HG03095 (cell line): Measurements from ENCODE around the gene UFSP1.
A peak's percentile ranks its signal among the peaks of the same experiment; 100 is the strongest.
"Not testable (repeated sequence)": the region's sequence is repeated elsewhere in the genome, so short reads cannot be mapped to it uniquely, and the experiment has no call there.

Experiments
- ATAC-seq: cut with Tn5 transposase; IDR thresholded peaks from one replicate; pipeline ENCODE4 v1.9.1; 2021; ENCODE audit warnings: moderate library complexity; ENCODE audit not compliant: unreplicated experiment

UFSP1 gene

DNA sequence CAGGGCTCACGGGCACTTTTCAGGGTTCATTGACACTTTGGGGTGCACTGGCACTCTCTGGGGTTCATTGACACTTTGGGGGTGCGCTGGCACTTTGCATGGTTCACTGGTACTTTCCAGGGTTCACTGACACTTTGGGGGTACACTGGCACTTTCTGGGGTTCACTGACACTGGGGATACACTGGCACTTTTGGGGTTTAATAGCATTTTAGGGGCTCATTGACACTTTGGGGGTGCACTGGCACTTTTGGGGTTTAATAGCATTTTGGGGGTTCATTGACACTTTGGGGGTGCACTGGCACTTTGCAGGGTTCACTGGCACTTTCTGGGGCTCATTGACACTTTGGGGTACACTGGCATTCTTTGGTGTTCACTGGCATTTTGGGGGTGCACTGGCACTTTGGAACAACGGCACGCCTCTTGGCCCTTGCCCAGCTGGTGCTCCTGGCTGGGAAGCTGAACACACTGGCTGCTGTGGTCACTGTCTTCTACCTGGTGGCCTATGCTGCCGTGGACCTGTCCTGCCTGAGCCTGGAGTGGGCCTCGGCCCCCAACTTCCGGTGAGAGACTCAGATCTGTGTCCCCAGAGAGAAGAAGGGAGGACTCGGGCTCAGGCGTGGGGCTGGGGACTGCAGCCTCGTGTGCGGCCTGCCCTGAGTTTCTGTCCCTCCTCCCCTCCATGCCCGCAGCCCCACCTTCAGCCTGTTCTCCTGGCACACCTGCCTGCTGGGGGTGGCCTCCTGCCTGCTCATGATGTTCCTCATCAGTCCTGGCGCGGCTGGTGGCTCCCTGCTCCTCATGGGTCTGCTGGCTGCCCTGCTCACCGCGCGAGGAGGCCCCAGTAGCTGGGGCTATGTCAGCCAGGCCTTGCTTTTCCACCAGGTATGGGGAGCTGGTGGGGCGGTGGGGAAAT is 28.6 kb downstream of the UFSP1 start:
- no peak for ATAC-seq

DNA sequence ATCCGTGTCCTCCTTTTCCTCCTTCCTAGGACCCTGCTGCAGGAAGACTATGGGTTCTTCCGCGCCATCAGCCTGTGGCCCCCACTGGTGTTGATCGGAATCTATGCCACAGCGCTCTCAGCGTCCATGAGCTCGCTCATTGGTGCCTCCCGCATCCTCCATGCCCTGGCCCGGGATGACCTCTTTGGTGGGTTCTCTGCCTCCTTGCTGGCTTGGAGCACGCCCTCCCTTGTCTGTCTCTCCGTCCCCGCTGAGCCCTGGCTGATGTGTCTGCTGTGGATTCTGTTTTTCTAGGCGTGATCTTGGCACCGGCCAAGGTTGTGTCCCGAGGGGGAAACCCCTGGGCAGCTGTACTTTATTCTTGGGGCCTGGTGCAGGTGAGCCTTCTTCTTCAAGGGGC is 29.7 kb downstream of the UFSP1 start:
- ATAC-seq = no peak

DNA sequence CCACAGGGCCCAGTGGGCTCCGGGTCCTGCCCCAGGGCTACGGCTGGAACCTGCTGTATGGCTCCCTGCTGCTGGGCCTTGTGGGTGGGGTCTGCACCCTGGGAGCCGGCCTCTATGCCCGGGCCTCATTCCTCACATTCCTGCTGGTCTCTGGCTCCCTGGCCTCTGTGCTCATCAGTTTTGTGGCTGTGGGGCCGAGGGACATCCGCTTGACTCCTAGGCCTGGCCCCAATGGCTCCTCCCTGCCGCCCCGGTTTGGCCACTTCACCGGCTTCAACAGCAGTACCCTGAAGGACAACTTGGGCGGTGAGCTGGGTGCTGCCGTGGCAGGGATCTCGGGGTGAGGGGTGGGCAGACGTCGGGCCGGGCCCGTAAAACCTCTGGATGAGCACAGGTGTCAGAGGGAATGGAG is 32.6 kb downstream of the UFSP1 start:
- ATAC-seq = no peak

DNA sequence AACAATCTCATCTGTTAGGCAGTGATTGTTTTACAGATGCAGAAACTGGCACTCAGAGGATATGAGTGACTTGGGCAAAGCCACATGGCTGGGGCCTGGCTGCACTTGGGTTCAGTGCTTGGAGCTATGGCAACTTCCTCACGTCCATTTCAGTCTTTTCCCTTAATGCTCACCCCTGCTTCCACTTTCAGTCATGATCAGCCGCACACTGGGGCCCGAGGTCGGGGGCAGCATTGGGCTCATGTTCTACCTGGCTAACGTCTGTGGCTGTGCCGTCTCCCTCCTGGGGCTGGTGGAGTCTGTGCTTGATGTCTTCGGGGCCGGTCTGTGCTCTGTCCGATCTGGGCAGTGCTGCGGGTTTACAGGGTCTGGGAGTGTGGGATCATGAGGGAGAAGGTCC is 34.0 kb downstream of the UFSP1 start:
- ATAC-seq = no peak

DNA sequence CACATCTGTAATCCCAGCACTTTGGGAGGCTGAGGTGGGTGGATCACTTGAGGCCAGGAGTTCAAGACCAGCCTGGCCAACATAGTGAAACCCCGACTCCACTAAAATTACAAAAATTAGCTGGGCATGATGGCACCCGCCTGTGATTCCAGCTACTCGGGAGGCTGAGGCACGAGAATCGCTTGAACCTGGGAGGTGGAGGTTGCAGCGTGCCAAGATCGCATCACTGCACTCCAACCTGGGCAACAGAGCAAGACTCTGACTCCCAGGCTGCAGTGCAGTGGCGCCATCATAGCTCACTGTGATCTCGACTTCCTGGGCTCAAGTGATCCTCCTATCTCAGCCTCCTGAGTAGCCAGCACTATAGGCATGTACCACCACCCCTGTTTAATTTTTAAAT is 34.6 kb downstream of the UFSP1 start:
- not testable (repeated sequence) for ATAC-seq

DNA sequence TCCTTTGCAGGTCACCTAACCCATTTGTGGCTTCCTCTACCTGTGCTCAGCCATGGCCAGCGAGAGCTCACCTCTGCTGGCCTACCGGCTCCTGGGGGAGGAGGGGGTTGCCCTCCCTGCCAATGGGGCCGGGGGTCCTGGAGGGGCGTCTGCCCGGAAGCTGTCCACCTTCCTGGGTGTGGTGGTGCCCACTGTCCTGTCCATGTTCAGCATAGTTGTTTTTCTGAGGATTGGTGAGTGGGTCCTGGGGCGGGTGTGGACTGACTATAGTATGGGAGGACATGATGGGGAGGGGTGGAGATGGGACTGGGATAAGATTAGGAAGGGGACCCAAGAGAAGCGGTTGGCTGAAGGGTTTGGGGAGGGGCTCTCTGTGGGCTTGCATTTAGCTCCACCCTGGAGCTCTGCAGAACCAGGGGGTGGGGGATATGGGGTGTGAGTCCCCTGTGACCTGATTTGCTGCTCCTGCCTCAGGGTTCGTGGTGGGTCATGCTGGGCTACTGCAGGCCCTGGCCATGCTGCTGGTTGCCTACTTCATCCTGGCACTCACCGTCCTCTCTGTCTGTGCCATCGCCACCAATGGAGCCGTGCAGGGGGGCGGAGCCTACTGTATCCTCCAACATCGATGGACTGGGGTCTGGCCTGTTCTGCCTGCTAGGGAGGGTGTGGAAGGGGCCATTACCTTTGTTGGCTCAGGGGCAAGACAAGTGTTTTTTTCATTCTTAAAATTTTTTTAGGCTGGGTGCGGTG is 35.2 kb downstream of the UFSP1 start:
- no peak for ATAC-seq

DNA sequence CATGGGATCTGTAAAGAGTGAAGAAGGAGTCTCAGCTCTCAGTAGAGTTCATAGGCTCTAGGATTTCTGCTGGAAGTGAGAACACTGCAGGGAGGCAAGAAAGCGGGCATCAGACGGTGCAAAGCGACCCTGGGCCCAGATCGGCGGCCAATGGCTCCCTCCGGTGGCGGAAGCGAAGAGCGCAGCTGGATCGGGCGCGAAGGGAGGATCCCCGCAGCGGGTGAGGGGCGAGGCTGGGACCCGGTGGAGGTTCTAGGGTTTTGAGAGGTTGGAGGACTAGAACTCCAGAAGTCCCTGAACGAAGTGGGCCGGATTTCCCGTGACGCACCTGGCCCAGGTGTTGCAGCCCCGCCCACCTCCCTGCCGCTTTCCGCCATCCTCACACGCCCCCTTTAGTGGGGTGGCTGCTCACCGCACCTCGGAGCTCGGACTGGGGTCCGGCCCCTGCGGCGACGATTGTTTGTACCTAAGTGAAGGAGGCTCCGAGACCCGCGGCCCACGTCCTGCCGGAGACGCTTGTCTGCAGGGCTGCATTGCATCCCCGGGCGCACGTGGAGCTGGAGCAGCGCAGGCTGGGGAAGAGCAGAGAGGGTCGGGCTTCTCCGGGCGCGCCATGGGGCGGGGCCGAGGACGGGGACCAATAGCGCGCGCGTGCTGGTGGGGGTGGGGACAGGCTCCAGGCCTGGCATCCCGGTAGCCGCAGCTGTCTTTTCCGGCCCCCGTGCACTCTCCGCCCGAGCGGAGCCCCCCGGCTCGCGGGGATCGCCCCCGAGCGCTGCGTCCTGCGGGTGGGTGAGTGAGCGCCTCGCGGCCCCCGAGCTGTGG is 37.3 kb downstream of the UFSP1 start, which contains the start of gene SLC12A9:
Gene SLC12A9 (plus strand): TSS at position 666 of the 825 bp plus-strand sequence. CDS start 1,485 bp downstream, outside the sequence.
- ATAC-seq = peak; percentile 92

DNA sequence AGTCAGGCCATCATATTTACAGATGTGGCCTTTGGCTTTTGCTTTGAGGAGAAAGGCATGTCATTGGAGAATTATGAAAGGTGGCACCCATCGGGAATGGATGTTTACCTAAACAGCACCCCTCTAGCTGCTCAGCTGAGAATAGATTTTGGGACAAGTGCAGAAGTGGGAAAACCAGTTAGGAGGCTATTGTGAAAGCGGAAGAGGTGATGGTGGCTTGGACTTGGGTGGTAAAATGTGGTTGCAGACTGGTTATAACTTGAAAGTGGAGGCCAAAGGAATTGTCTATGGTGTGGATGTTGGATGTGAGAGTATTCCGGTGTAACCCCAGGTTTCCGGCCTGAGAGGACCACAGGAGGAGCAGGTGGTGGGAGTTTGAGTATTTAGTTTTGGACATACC is 42.2 kb downstream of the UFSP1 start:
- no peak for ATAC-seq

DNA sequence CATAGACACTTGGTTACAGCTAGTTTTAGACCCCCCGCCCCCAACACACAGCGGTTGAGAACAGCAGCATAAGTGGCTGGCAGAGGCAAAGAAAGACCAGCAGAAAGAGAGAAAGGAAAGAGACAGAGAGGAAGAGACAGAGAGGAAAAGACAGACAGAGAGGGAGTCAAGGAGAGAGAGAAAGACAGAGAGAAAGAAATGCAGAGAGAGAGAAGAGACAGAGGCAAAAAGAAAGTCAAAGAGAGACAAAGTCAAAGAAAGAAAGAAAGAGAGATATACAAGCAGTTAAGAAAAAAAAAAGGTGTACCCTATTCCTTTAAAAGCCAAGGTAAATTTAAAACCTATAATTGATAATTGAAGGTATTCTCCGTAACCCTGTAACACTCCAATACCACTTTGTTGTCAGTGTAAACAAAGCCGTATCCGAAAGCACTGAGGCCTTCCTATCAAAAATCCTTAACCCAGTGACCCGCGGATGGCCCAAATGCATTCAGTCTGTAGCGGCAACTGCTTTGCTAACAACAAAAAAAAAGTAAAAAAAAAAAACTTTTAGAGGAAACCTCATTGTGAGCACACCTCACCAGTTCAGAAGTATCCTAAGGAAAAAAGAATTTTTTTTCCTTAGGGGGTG is 48.9 kb downstream of the UFSP1 start:
- no peak for ATAC-seq

DNA sequence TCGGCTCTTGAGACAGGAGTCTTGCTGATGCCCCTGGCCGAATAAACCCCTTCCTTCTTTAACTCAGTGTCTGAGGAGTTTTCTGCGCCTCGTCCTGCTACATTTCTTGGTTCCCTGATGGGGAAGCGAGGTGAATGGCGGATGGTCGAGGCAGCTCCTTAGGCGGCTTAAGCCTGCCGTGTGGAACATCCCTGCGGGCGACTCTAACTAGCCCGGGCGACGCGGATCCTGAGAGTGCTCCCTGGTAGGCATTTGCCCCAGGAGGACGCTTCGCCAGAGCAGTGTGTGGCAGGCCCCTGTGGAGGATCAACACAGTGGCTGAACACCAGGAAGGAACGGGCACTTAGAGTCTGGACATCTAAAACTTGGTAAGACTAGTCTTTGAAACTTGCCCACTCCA is 50.2 kb downstream of the UFSP1 start:
- ATAC-seq = no peak
